ENCODE data around the gene CLK3. TPM values are rescaled to one million over a fixed set of nuclear protein-coding genes. Genes with fewer than 3 reads are reported as not detected.

CLK3 gene
- total RNA-seq, 4 donors from 2014 or later, result 45.4 to 152 (median 105) TPM

- Histone ChIP-seq H3K4me1 (peaks cover 42 to 44% of the 10 kb centered on the region in 2 donors), H3K27me3 (no peaks in the 10 kb centered on the region), H3K9me3 (no peaks in the 10 kb centered on the region), H3K27ac (peak overlapping the region in 2 of 4 donors; percentile 2 to 65), H3K36me3 (peaks cover 0 to 67% of the 10 kb centered on the region in 2 donors), H3K4me3 (no peak overlapping the region)
- intact Hi-C loops (cut with DNase I; ENCODE audit: low total_unique reads) (no loop called here), in situ Hi-C loops (cut with MboI; ENCODE audit: low sequenced_read_pairs in 4 of 4) (loop anchor here in 1 of 4 donors (25.0 kb wide), 1 partner anchor 159 kb away; the partner anchor contains the start of gene UBL7)
- DNase-seq (peak in 1 of 2 donors; percentile 62), ATAC-seq (peak in 1 of 2 donors; percentile 61)
- peak; percentile 43 to 74 (median 66) for TF ChIP-seq CTCF (IDR thresholded peaks at IDR 0.05 in 4 of 5, conservative IDR thresholded peaks at IDR 0.05 in 1 of 5)
- no peak for TF ChIP-seq POLR2A (IDR thresholded peaks at IDR 0.05)
These were observed 5.3 kb downstream of the CLK3 start for GRCh38 chr15:74620636-74621545.

- Histone ChIP-seq H3K27ac (peak overlapping the region in 1 of 4 donors; percentile 65), H3K36me3 (peaks cover 0 to 74% of the 10 kb centered on the region in 2 donors), H3K4me1 (peaks cover 40 to 44% of the 10 kb centered on the region in 2 donors), H3K9me3 (no peaks in the 10 kb centered on the region), H3K27me3 (no peaks in the 10 kb centered on the region), H3K4me3 (no peak overlapping the region)
- in situ Hi-C loops (cut with MboI; ENCODE audit: low sequenced_read_pairs in 4 of 4) (loop anchor here in 1 of 4 donors (25.0 kb wide), 1 partner anchor 159 kb away; the partner anchor contains the start of gene UBL7), intact Hi-C loops (cut with DNase I; ENCODE audit: low total_unique reads) (no loop called here)
- no peak for TF ChIP-seq CTCF (IDR thresholded peaks at IDR 0.05 in 4 of 5, conservative IDR thresholded peaks at IDR 0.05 in 1 of 5)
- TF ChIP-seq POLR2A (IDR thresholded peaks at IDR 0.05), result no peak
- ATAC-seq (no peak), DNase-seq (no peak)
These were observed 5.9 kb downstream of the CLK3 start for GRCh38 chr15:74621546-74621920.

- no peaks in the 10 kb centered on the region for H3K27me3 ChIP-seq
- peaks cover 36 to 40% of the 10 kb centered on the region in 2 donors for H3K4me1 ChIP-seq
- H3K27ac ChIP-seq, result peak overlapping the region in 1 of 4 donors; percentile 65
- H3K36me3 ChIP-seq, result peaks cover 0 to 78% of the 10 kb centered on the region in 2 donors
- H3K9me3 ChIP-seq, result no peaks in the 10 kb centered on the region
- TF ChIP-seq POLR2A (IDR thresholded peaks at IDR 0.05) (no peak), CTCF (IDR thresholded peaks at IDR 0.05 in 4 of 5, conservative IDR thresholded peaks at IDR 0.05 in 1 of 5) (no peak)
- intact Hi-C loops (cut with DNase I; ENCODE audit: low total_unique reads), result no loop called here
- no peak for DNase-seq
- in situ Hi-C loops (cut with MboI; ENCODE audit: low sequenced_read_pairs in 4 of 4), result loop anchor here in 1 of 4 donors (25.0 kb wide), 1 partner anchor 160 kb away; the partner anchor contains the start of gene UBL7
- H3K4me3 ChIP-seq, result no peak overlapping the region
- no peak for ATAC-seq
These were observed 6.3 kb downstream of the CLK3 start for GRCh38 chr15:74621936-74622335.

GRCh38 chr15:74622758-74623157 lies 7.1 kb downstream of the CLK3 start:
- H3K36me3 ChIP-seq, result peaks cover 0 to 86% of the 10 kb centered on the region in 2 donors
- H3K4me3 ChIP-seq, result no peak overlapping the region
- DNase-seq (no peak), ATAC-seq (no peak)
- H3K9me3 ChIP-seq, result no peaks in the 10 kb centered on the region
- H3K27me3 ChIP-seq, result no peaks in the 10 kb centered on the region
- in situ Hi-C loops (cut with MboI; ENCODE audit: low sequenced_read_pairs in 4 of 4) (loop anchor here in 1 of 4 donors (25.0 kb wide), 1 partner anchor 160 kb away; the partner anchor contains the start of gene UBL7), intact Hi-C loops (cut with DNase I; ENCODE audit: low total_unique reads) (no loop called here)
- no peak overlapping the region for H3K27ac ChIP-seq
- TF ChIP-seq POLR2A (IDR thresholded peaks at IDR 0.05) (no peak), CTCF (IDR thresholded peaks at IDR 0.05 in 4 of 5, conservative IDR thresholded peaks at IDR 0.05 in 1 of 5) (no peak)
- peaks cover 27 to 31% of the 10 kb centered on the region in 2 donors for H3K4me1 ChIP-seq

Measured in gastrocnemius medialis (tissue), 4 donors.